ENCODE data around the gene UBALD2. TPM values are rescaled to one million over a fixed set of nuclear protein-coding genes. Genes with fewer than 3 reads are reported as not detected.
"Not testable (repeated sequence)": the region's sequence is repeated elsewhere in the genome, so short reads cannot be mapped to it uniquely, and the experiment has no call there.

The UBALD2 gene
- total RNA-seq, result 184 and 189 TPM in 2 replicates

- H3K27me3 Mint-ChIP-seq, result no peaks in the 10 kb centered on the region
- peak within 1 kb of the TSS; percentile 95 for H3K27ac Mint-ChIP-seq
- H3K36me3 Mint-ChIP-seq (ENCODE audit: low read depth), result peaks cover 36% of the 10 kb centered on the region
- intact Hi-C loops (cut with micrococcal nuclease), result loop anchor here (1.0 to 10.0 kb wide), 6 partner anchors 7 to 480 kb away; partner anchors contain the start of genes MFSD11, RNF157, SRSF2 and UNK
- peak within 1 kb of the TSS; percentile 94 for H3K4me3 Mint-ChIP-seq
- H3K4me1 Mint-ChIP-seq, result peaks cover 56% of the 10 kb centered on the region
- DNase-seq, result peak; percentile 100
- H3K9me3 Mint-ChIP-seq, result no peaks in the 10 kb centered on the region
Observed at GRCh38 chr17:76264755-76265623, at the start of gene UBALD2. Gene UBALD2, plus strand, starts transcription at chr17:76265348. Its CDS starts 158 bp downstream, at chr17:76265506.

DNA sequence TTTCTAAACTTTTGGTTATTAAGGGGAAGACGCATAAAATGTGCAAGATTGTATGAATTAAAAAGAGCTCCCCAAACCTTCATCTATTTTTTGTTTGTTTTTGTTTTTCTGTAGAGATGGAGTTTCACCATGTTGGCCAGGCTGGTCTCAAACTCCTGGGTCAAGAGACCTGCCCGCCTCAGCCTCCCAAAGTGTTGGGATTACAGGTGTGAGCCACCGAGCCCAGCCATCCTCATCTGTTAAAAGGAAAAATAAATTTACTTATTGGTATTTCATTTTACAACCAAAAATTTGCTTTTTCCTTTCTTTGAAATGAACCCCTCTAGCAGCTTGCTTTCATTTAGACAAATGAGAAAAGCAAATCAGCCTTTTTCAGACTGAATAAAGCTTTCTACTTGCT lies 48.1 kb upstream of the UBALD2 start:
- H3K27me3 Mint-ChIP-seq, result no peaks in the 10 kb centered on the region
- no peak overlapping the region for H3K4me3 Mint-ChIP-seq
- peaks cover 34% of the 10 kb centered on the region for H3K4me1 Mint-ChIP-seq
- no peak for DNase-seq
- H3K27ac Mint-ChIP-seq, result no peak overlapping the region
- intact Hi-C loops (cut with micrococcal nuclease), result no loop called here
- peaks cover 22% of the 10 kb centered on the region for H3K36me3 Mint-ChIP-seq (ENCODE audit: low read depth)
- peaks cover 4% of the 10 kb centered on the region for H3K9me3 Mint-ChIP-seq

DNA sequence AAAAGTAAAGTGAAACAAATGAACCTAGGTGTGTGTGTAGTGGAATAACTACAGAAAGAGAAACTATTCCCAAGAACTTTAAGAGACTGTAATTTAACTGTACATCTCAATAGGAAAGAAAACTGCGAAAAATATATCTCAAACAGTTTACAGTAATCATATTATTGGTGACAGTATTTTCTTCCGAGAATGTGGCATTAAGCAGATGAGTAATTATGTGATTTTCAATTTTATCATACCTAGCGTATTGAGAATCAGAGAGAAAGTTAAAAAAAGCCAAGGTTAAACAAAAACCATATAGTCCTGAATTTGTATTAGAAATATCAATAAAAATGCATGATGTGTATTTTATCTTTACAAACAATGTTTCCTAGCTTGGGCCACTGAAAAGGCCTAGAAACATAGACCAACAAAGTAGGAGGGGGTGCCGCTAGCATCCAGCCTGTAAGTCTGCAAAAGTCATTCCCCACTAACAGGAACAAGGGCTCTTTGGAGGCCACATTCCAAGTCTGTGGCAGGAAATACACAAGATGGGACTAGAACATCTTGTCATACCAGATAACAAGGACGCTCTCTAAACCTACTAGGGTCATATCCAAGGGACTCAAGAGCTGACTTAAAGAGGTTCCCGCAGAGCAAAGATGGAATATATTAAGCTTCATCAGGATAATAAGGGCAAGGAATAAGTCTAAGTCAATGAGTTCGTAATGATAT lies 45.3 kb upstream of the UBALD2 start:
- H3K36me3 Mint-ChIP-seq (ENCODE audit: low read depth), result peaks cover 25% of the 10 kb centered on the region
- H3K4me3 Mint-ChIP-seq, result no peak overlapping the region
- no peak overlapping the region for H3K27ac Mint-ChIP-seq
- intact Hi-C loops (cut with micrococcal nuclease), result no loop called here
- H3K4me1 Mint-ChIP-seq, result peaks cover 24% of the 10 kb centered on the region
- H3K27me3 Mint-ChIP-seq, result no peaks in the 10 kb centered on the region
- no peak for DNase-seq
- peaks cover 4% of the 10 kb centered on the region for H3K9me3 Mint-ChIP-seq

DNA sequence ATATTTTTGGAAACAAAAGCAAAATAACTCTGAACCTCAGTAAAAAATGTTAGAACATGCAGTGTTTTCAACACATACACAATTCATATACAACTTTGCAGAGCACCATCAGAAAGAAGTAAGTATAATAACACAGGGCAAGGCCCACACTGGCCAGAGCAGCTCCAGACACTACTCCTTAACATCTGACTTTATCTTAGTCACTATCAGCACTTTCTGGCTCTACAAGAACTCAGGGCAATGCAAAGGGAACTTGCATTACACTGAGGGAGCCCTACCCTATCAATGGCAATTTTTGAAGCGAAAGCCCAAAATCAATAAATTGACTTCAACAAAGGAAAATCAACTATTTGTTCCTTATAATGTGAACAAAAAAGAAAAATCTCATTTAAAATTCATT lies 41.3 kb upstream of the UBALD2 start:
- Mint-ChIP-seq H3K9me3 (no peaks in the 10 kb centered on the region), H3K4me1 (peaks cover 19% of the 10 kb centered on the region), H3K36me3 (ENCODE audit: low read depth) (peaks cover 30% of the 10 kb centered on the region), H3K27ac (no peak overlapping the region), H3K27me3 (no peaks in the 10 kb centered on the region), H3K4me3 (no peak overlapping the region)
- no peak for DNase-seq
- intact Hi-C loops (cut with micrococcal nuclease), result no loop called here

DNA sequence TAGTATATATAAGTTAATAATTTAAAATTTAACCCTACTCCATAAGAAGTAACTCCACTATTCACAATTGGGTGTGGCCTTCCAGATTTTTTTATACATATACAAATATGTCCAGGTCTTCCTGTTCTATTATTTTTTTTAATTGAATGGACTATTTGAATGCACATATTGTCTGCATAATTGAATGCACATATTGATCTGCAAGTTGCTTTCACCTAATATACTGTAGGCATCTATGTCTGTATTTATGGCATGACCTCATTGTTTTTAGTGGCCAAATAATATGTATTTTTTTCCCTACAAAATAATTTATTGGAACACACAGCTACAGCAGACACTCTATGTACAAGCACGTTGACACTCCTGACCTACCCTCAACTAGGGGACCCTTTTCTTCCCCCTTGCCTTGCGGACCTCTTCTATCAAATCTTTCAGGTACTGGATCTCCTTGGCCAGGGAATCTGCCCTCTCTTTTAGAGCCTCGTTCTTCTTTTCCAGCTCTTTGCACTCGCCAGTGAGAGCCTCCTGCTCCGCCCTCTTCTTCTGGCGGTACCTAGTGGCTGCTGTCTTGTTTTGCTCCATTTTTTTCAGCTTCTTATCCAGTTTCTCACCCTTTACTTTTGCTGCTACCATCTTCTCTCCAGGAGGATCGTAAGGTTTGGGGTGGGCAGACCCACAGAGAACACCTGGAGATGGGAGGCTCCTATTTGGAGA lies 39.6 kb upstream of the UBALD2 start:
- DNase-seq; H3K4me3 Mint-ChIP-seq; H3K27ac Mint-ChIP-seq; intact Hi-C loops (cut with micrococcal nuclease); H3K9me3 Mint-ChIP-seq; H3K27me3 Mint-ChIP-seq: not testable (repeated sequence)
- peaks cover 42% of the 10 kb centered on the region for H3K36me3 Mint-ChIP-seq (ENCODE audit: low read depth)
- H3K4me1 Mint-ChIP-seq, result peaks cover 22% of the 10 kb centered on the region

DNA sequence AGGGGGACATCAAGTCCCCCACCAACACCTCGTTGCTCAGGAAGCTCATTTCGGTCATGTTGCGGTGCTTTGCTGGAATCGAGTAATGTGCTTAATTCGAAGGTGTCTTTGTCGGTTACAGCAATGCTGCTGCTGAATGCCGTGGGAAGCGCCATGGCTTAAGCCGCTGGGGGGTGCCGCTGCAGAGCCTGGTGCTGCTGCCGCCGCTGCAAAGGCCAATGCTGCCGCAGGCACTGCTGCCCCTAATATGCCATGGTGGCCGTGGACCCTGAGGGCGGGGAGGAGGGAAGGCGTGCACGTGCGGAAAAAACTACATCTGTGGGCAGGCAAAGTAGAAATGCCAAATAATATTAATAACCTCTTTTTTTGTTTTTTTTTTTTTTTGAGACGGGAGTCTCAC lies 38.4 kb upstream of the UBALD2 start:
- H3K27ac Mint-ChIP-seq; H3K9me3 Mint-ChIP-seq; H3K4me3 Mint-ChIP-seq; DNase-seq; intact Hi-C loops (cut with micrococcal nuclease); H3K27me3 Mint-ChIP-seq: not testable (repeated sequence)
- H3K36me3 Mint-ChIP-seq (ENCODE audit: low read depth), result peaks cover 41% of the 10 kb centered on the region
- H3K4me1 Mint-ChIP-seq, result peaks cover 25% of the 10 kb centered on the region

- Mint-ChIP-seq H3K9me3 (peaks cover 3% of the 10 kb centered on the region), H3K4me3 (no peak overlapping the region), H3K27ac (no peak overlapping the region), H3K36me3 (ENCODE audit: low read depth) (peaks cover 41% of the 10 kb centered on the region), H3K4me1 (peaks cover 46% of the 10 kb centered on the region), H3K27me3 (no peaks in the 10 kb centered on the region)
- no peak for DNase-seq
- intact Hi-C loops (cut with micrococcal nuclease), result no loop called here
Observed at GRCh38 chr17:76232342-76232741, 32.8 kb upstream of the UBALD2 start.

DNA sequence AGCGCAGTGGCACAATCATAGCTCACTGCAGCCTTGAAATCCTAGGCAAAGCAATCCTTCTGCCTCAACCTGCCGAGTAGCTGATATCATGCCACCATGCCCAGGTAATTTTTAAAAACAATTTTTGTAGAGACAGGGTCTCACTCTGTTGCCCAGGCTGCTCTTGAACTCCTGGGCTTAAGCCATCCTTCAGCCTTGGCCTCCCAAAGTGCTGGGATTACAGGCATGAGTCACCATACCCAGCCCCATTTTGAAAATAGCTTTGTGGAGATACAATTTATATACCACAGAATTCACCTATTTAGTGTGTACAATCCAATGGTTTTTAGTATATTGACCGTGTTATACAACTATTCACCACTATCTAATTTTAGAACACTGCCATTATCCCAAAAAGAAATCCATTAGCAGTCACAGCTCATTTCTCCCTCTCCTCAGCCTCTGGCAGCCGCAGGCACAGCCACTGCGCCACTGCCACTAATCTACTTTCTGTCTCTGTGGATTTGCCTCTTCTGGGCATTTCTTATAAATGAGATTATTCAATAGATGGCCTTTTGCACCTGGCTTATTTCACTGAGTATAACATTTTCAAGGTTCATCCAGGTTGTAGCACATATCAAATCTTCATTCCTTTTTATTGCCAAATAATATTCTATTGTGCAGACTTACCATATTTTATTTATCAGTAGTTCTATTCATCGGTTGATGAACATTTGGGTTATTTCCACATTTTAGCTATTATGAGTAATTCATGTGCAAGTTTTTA lies 31.4 kb upstream of the UBALD2 start:
- Mint-ChIP-seq H3K27ac (no peak overlapping the region), H3K4me1 (peaks cover 52% of the 10 kb centered on the region), H3K9me3 (peaks cover 3% of the 10 kb centered on the region), H3K4me3 (no peak overlapping the region), H3K27me3 (no peaks in the 10 kb centered on the region), H3K36me3 (ENCODE audit: low read depth) (peaks cover 45% of the 10 kb centered on the region)
- DNase-seq, result no peak
- intact Hi-C loops (cut with micrococcal nuclease), result no loop called here

DNA sequence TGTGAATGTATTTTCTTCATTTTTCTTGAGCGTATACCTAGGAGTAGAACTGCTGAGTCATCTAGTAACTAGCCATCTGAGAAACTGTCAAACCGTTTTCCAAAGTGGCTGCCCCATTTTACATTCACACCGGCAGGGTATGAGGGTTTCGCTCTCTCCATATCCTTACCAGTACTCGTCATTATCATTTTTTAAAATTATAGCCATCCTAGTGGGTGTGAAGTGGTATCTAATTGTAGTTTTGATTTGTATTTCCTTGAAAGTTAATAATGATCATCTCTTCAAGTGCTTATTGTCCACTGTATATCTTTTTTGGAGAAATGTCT lies 30.8 kb upstream of the UBALD2 start:
- intact Hi-C loops (cut with micrococcal nuclease), result no loop called here
- Mint-ChIP-seq H3K9me3 (peaks cover 3% of the 10 kb centered on the region), H3K4me1 (peaks cover 52% of the 10 kb centered on the region), H3K36me3 (ENCODE audit: low read depth) (peaks cover 45% of the 10 kb centered on the region), H3K27ac (no peak overlapping the region), H3K27me3 (no peaks in the 10 kb centered on the region), H3K4me3 (no peak overlapping the region)
- no peak for DNase-seq

DNA sequence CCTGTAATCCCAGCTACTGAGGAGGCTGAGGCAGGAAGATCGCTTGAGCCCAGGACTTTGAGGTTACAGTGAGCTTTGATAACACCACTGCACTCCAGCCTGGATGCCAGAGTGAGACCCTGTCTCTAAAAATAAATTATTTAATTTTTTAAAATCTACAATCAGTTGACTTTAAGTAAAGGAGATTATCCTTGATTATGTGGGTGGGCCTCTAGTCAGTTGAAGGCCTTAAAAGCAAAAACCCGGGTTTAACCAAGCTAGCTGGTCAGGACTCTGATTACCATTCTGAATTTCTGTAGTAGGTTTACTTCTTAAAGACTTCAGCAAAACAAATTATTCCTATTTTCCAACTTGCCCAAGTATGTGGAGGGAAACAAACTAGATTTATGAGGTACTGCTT lies 29.3 kb upstream of the UBALD2 start:
- DNase-seq, result no peak
- Mint-ChIP-seq H3K4me3 (no peak overlapping the region), H3K27me3 (no peaks in the 10 kb centered on the region), H3K9me3 (peaks cover 3% of the 10 kb centered on the region), H3K27ac (no peak overlapping the region), H3K36me3 (ENCODE audit: low read depth) (peaks cover 36% of the 10 kb centered on the region), H3K4me1 (peaks cover 46% of the 10 kb centered on the region)
- intact Hi-C loops (cut with micrococcal nuclease), result no loop called here

DNA sequence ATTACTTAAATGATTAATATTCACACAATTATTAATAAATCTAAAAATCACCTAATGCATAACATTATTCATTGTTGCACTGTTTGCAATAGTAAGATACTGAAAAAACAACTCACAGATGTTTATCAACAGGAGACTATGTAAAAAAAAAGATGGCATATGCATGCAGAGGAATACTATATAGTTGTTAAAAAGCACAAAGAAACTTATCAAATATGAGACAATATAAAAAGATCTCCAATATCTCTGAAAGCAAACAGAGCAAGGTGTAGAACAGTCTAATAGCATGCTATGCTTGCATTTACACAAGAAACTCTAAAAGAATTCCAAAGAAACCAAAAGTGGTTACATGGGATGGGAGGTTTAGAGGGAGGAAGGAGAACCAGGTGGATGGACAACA lies 28.5 kb upstream of the UBALD2 start:
- intact Hi-C loops (cut with micrococcal nuclease), result no loop called here
- Mint-ChIP-seq H3K27ac (no peak overlapping the region), H3K36me3 (ENCODE audit: low read depth) (peaks cover 37% of the 10 kb centered on the region)

GRCh38 chr17:76237859-76238313 lies 27.3 kb upstream of the UBALD2 start:
- Mint-ChIP-seq H3K4me1 (peaks cover 54% of the 10 kb centered on the region), H3K27me3 (no peaks in the 10 kb centered on the region), H3K27ac (no peak overlapping the region), H3K9me3 (peaks cover 3% of the 10 kb centered on the region), H3K4me3 (peak overlapping the region; percentile 87), H3K36me3 (ENCODE audit: low read depth) (peaks cover 28% of the 10 kb centered on the region)
- intact Hi-C loops (cut with micrococcal nuclease), result loop anchor here (2.0 kb wide), 1 partner anchor 29 kb away; no protein-coding TSS in a partner anchor
- DNase-seq, result no peak

More for the DNA sequence above, 28.5 kb upstream of the UBALD2 start:
- DNase-seq, result no peak
- Mint-ChIP-seq H3K9me3 (peaks cover 3% of the 10 kb centered on the region), H3K4me1 (peaks cover 52% of the 10 kb centered on the region), H3K4me3 (no peak overlapping the region), H3K27me3 (no peaks in the 10 kb centered on the region)

- DNase-seq, result peak; percentile 65
- intact Hi-C loops (cut with micrococcal nuclease), result loop anchor here (2.0 kb wide), 1 partner anchor 30 kb away; no protein-coding TSS in a partner anchor
- Mint-ChIP-seq H3K27me3 (no peaks in the 10 kb centered on the region), H3K4me3 (peak overlapping the region; percentile 87), H3K36me3 (ENCODE audit: low read depth) (peaks cover 26% of the 10 kb centered on the region), H3K9me3 (peaks cover 3% of the 10 kb centered on the region), H3K4me1 (peaks cover 57% of the 10 kb centered on the region), H3K27ac (peak overlapping the region; percentile 77)
Observed at GRCh38 chr17:76238847-76239537, 26.2 kb upstream of the UBALD2 start.
